PFSK-1 (cell line): Measurements from ENCODE around the gene OPCML.

Experiments
- FOXP2 ChIP-seq: optimal IDR thresholded peaks from 2 replicates; pipeline ENCODE3; 2011; ENCODE audit warnings: borderline replicate concordance, control low read depth, inconsistent platforms; ENCODE audit not compliant: insufficient read depth; ENCODE audit errors: extremely low read length, extremely low read depth
- POLR2AphosphoS5 ChIP-seq: IDR thresholded peaks from 2 replicates; pipeline ENCODE4 v1.6.1; 2012; ENCODE audit warnings: low read depth, mild to moderate bottlenecking, control low read depth, low read length, moderate library complexity
- SIN3A ChIP-seq: IDR thresholded peaks from 2 replicates; pipeline ENCODE4 v1.6.1; 2012; ENCODE audit warnings: mild to moderate bottlenecking, low read length, moderate library complexity, borderline replicate concordance; ENCODE audit not compliant: insufficient read depth
- TAF1 ChIP-seq: IDR thresholded peaks from 2 replicates; pipeline ENCODE4 v1.6.1; 2012; ENCODE audit warnings: low read length, control low read depth, borderline replicate concordance; ENCODE audit not compliant: insufficient read depth
- TF ChIP-seq, protein P1 (sequence below), 2 experiments: IDR thresholded peaks; 2 replicates each; pipeline versions ENCODE4 v1.6.1 to v1.8.0; 2011 to 2012; ENCODE audit warnings: low read depth in 2 of 2, low read length in 2 of 2, control low read depth in 1 of 2, inconsistent platforms in 1 of 2, mild to moderate bottlenecking in 1 of 2, moderate library complexity in 1 of 2; ENCODE audit not compliant: insufficient read depth in 1 of 2

The OPCML gene

DNA sequence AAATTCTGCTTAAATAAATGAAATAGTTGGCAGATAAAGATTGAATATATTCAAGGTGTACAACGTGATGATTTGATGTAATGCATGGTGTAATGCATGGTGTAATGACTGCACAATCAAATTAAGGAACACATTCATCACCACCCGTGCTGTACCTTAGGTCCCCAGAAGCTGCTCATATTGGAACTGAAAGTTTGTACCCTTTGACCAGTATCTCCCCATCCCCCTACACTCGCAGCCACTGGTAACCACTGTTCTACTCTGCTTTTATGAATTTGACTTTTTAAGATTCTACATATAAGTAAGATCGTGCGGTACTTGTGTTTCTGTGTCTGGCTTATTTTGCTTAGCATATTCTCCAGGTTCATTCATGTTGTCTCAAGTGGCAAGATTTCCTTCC, 445.8 kb downstream of the OPCML start:
- TF ChIP-seq POLR2AphosphoS5, result no peak
- TF ChIP-seq, protein P1, sequence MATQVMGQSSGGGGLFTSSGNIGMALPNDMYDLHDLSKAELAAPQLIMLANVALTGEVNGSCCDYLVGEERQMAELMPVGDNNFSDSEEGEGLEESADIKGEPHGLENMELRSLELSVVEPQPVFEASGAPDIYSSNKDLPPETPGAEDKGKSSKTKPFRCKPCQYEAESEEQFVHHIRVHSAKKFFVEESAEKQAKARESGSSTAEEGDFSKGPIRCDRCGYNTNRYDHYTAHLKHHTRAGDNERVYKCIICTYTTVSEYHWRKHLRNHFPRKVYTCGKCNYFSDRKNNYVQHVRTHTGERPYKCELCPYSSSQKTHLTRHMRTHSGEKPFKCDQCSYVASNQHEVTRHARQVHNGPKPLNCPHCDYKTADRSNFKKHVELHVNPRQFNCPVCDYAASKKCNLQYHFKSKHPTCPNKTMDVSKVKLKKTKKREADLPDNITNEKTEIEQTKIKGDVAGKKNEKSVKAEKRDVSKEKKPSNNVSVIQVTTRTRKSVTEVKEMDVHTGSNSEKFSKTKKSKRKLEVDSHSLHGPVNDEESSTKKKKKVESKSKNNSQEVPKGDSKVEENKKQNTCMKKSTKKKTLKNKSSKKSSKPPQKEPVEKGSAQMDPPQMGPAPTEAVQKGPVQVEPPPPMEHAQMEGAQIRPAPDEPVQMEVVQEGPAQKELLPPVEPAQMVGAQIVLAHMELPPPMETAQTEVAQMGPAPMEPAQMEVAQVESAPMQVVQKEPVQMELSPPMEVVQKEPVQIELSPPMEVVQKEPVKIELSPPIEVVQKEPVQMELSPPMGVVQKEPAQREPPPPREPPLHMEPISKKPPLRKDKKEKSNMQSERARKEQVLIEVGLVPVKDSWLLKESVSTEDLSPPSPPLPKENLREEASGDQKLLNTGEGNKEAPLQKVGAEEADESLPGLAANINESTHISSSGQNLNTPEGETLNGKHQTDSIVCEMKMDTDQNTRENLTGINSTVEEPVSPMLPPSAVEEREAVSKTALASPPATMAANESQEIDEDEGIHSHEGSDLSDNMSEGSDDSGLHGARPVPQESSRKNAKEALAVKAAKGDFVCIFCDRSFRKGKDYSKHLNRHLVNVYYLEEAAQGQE (IDR thresholded peaks at IDR 0.05; ENCODE audit: insufficient read depth in 1 of 2, low read depth in 2 of 2, low read length in 2 of 2), result no peak

- TF ChIP-seq FOXP2 (peak; percentile 78), TAF1 (no peak)
Observed at GRCh38 chr11:133082841-133083488, 449.3 kb downstream of the OPCML start.

- TF ChIP-seq POLR2AphosphoS5 (no peak), TAF1 (no peak), FOXP2 (no peak), SIN3A (no peak)
- TF ChIP-seq, protein P1 (IDR thresholded peaks at IDR 0.05; ENCODE audit: insufficient read depth in 1 of 2, low read depth in 2 of 2, low read length in 2 of 2), result no peak
Observed at GRCh38 chr11:133082453-133082781, 449.9 kb downstream of the OPCML start.

GRCh38 chr11:133081730-133082452, 450.4 kb downstream of the OPCML start:
- TF ChIP-seq TAF1 (no peak), FOXP2 (no peak), POLR2AphosphoS5 (no peak), SIN3A (no peak)
- TF ChIP-seq, protein P1 (IDR thresholded peaks at IDR 0.05; ENCODE audit: insufficient read depth in 1 of 2, low read depth in 2 of 2, low read length in 2 of 2), result no peak

DNA sequence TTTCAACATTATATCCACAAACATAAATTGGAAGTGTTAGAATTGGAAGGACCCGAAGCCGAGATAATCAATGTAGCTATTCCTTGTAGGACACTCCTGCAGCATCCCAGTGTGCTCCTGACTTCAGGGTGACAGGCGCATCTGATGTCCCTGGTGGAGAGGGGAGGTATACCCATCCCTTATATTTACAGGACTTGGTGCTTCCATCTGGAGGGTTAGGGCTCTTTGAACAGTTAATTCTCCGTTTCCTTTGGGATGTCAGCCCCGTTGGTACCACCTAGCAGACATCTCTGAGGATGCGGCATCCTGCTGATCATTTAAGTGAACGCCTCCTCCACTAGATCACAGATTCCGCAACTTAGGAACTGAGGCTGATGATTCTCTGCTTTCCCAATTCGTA, 451.3 kb downstream of the OPCML start:
- TF ChIP-seq, protein P1 (IDR thresholded peaks at IDR 0.05; ENCODE audit: insufficient read depth in 1 of 2, low read depth in 2 of 2, low read length in 2 of 2), result no peak
- TF ChIP-seq POLR2AphosphoS5 (no peak), SIN3A (no peak), TAF1 (no peak), FOXP2 (no peak)
